NCI-H1694 (cell line): ENCODE results near the gene TLNRD1.

Experiments
- DNase-seq: peaks from one replicate; lab custom pipeline; 2025; lab: John Stamatoyannopoulos, UW

Gene TLNRD1

DNA sequence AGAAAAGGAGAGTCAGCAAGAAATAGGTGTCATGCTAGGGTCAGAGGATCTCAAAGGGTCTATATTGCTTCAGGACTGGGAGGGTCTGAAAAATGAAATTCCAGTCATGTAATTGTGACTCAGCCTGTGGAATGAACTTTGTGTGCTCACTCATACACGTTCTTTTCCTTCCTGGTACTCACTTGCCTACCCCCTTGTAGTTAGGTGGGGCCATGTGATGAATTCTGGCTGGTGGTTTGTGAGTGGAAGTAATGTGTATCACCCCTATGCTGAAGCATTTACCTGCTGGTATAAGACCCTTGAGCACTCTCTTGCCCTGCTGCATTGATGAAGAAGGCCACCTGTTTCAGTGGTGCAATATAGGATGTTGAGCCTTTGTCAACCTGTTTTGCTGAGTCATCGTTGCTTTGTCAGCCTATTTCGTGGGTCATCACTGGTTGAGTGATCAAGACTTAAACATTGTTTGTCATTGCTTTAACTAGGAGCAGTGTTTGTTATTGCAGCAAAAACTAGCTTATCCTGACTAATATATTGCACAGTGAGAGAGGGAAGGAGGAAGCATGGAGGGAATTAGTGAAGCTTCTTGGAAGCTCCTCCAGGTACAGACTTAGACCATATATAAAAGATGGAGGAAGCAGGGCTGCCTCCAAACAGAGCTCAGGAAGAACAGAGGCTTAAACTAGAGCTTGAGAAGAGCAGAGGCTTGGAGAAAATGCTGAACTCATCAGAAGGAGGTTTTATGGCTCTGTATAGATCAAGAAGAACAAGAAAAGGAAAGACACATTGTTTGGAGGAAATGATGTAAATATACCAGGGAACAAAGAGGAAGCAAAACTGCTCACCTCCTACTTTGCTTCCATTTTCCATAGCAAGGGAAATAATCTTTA lies 28.9 kb downstream of the TLNRD1 start:
- no peak for DNase-seq

DNA sequence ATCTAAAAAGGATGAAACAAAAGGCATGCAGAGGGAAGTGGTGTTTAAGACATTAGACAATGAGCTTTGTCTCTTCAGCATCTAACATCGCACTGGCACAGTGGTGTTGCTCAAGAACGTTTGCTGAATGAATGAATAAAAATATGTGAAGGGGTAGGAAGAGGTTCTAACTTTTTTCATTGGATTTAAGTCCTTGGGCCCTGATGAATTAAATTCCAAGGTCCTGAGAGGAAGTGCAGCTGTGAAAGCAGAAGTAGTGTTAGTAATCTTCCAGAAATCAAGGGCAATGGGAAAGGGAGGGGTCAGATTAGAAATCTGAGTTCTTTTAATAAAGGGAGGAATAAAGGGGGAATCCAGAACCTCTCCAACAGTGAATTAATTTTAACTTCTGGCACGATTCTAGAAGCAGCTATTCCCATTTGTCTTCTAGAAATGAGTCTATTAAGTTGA lies 29.6 kb downstream of the TLNRD1 start:
- no peak for DNase-seq

DNA sequence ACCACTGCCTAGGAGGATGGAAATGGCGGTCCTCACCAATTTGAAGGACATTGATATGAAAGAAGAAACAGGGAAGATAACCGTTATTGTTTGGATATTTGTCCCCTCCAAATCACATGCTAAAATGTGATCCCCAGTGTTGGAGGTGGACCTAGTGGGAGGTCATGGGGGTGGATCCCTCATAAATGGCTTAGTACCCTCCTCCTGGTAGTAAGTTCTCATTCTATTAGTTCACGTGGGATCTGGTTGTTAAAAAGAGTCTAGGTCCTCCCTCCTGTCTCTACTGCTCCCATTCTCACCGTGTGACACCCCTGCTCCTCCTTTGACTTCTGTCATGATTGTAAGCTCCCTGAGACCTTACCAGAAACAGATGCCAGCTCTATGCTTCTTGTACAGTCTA lies 30.5 kb downstream of the TLNRD1 start:
- no peak for DNase-seq

DNA sequence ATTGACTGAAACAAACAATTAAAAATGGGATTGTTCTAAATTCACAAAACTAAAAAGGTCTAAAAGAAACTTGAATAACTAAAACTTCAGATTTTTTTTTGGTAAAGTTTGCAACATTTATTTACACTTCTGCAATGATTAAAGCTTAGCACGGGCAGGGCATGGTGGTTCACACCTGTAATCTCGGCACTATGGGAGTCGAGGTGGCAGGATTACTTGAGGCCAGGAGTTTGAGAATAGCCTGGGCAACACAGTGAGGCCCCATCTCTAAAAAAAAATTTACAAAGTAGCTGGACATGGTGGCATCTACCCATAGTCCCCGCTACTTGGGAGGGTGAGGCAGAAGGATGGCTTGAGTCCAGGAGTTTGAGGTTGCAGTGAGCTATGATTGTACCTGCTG lies 31.6 kb downstream of the TLNRD1 start:
- DNase-seq = no peak

DNA sequence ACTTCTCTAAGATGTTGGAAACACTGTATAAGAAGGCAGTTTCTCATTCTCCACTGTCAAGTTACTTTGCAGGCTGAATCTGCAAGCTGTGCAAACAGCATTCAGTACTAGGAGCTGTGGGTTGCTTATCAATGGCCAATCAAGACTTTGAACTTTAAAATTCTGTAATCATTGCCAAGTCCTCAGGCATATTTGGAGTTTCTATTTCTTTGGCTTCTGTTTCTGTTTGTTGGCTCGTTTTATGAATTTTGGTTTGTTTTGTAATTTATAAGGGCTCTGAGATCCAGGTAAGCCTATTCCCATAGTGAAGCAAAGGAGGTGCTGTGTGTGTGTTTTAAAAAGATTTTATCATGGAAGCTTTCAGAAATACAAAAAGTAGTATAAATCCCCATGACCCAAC lies 32.1 kb downstream of the TLNRD1 start:
- DNase-seq = no peak

DNA sequence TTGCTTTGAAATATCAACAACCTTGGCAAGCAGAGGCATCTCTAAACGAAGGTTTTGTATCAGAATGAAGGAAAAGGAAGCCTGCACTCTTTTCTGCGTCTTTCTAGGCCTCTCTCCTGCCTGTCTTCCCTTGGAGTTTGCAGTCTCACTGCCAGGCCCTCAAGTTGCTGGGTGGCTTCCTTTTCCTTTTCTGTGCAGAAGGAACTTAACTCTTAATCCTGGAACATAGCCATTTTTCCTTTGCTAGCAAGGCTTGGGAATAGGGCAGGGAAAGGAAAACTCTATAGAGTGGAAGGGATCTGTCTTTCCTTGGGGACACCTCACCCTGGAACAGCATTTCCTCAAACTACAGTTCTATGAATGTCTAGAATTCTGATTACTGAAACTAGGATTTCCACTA lies 32.8 kb downstream of the TLNRD1 start:
- DNase-seq = no peak

DNA sequence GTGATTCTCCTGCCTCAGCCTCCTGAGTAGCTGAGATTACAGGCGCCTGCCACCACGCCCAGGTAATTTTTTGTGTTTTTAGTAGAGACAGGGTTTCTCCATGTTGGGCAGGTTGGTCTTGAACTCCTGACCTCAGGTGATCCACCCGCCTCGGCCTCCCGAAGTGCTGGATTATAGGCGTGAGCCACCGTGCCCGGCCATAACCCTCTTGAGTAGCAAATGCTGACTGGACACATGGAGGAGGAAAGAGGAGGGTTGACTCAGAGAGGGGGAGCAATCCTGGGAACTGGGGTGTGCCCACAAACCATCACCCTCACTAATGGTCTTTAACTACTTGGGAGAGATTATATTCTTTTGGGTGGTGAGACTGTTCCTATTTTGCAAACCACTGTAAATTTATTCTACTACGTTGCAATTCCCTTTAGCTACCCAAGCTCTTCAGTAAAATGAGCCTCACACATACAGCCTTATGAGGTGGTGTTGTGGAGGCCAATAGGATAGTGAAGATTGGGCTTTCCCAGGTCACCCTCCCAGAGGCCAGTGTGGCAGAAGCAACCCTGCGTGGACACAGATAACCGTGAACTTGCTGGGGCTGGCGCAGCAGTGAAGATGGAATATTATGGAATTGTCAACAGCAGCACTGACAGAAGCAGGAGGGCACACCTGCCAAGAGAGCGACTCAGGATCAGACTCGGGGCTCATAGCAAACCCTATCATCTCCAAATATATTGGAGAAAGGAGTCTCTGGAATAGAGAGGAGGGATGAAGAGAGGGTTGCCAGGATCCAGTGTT lies 37.4 kb downstream of the TLNRD1 start:
- no peak for DNase-seq

DNA sequence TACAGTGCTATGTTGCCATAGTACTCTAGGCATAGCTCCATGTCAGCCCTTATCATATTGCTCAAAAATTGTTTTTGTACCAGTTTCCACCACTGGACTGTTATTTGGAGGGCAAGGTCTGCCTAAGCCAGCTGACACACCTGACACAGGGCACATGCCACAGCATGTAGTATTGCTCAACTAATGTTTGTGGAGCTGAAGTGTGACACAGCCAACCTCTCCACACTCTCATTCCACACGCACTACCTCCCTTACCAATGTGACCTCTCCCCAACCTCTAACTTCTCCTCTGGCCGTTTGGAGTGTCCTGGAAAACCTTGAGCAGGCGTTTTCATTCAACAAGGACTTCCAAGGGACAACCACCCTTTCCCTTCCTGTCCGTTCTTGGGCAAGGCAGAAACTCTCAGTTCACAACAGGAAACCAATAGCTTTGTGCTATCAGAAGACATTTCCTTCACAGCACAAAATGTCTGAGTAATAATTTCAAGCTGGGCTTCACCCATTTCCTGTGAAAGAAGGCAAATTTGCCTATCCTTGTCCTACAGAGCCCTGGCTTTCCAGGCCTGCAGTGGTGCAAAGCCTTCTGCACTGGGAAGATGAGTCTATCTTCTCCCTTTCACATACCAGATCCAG lies 38.4 kb downstream of the TLNRD1 start:
- DNase-seq = no peak

DNA sequence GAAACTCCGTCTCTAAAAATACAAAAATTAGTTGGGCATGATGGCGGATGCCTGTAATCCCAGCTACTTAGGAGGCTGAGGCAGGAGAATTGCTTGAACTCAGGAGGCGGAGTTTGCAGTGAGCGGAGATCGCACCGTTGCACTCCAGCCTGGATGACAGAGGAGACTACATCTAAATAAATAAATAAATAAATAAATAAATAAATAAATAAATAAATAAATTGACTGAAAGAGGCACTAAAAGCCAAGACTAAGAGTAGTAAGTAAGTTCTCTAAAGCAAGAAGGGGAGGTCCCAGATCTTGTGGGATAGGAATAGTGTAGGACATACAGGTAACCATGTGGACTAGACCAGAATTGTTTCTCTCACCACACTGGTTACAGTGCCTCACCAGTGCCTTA lies 40.0 kb downstream of the TLNRD1 start:
- no peak for DNase-seq

DNA sequence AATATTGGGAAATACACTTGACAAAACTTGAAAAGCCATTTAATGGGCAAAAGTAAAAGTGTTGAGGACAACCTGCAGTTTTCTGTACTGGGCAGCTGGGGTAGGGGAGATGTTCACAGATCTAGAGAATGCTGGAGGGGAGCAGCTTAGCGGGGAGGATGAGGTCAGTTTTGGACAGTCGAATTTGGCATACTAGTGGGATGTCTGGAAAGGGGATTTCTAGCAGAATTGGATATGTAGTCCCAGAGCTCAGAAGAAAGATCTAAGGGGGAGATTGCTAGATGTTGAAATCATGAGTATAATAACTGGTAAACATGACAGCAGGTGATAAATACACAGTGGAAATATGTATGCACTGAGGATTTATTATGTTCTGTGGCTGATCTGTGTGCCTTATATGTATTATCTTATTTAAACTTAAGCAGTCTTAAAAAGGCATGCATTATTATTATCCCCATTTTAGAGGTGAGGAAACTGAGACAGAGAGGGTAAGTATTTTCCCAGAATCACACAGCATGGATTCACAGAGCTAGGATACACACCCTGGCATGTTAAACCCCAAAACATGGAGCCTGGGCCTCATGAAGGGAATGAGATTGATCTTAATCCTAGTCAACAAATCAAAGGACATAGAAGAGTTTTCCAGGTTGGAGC lies 42.7 kb downstream of the TLNRD1 start:
- no peak for DNase-seq

DNA sequence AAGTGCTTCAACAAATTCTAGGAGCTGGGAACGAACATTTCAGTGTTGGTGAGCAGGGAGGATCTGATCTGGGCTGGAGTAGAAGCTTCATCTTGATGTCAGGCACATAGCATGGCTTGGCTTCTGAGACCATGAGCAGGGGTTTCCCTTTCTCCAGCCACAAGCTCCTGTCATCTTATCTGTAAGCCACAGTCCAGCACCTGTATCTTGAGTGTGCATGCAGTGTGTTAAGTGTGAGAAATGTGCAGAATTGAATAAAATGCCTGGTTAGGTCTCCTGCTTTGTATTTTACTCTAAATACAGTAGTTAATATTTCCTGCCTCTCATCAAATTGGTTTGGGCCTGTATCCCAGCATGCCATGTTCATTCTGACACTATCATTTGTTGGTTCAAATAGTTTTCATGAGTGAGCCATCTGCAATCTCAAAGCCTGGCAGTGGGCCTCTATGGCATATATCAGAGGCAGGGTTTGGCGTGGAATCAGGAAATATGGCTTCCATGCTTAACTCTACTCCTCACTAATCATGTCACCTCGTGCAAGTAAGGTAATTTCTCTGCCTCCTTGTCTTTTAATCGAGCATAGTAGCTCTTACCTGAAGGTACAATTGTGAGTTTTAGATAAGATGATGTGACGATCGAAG lies 43.3 kb downstream of the TLNRD1 start:
- no peak for DNase-seq

DNA sequence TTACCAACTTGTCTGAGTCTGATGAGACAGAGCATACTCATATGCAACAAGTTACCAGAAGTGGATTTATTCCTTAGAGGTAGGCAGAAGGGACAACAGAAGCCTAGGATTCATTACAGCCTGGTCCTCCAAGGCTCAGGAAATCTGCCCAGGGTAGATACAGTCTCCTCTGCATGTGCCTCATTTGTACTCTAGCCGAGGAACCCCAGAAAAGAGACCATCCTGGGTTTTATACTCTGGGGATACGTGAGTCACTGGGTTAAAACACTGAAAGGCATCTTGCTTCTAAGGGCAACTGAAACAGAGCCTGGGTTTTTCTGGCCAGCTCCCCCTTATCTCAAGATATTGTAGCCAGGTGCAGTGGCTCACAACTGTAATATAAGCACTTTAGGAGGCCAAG lies 45.6 kb downstream of the TLNRD1 start:
- no peak for DNase-seq

DNA sequence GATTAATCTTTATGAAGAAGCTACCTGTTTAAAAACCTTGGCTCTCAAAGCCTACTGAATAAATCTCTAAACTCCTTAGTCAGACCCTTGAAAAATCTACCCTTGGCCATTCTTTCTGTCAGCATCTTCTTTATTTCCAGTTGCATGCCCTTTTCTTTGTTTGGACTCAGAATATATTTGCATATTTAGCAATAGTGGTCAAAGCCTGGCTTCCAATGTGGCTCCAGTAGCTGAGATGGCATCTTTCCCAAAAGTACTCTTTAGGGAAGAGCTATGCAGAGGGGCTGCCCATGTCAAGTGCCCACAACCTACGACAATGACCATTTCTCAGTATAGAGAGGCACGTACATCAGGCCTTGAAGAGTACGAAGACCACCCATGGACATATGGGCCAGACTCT lies 47.2 kb downstream of the TLNRD1 start:
- no peak for DNase-seq

DNA sequence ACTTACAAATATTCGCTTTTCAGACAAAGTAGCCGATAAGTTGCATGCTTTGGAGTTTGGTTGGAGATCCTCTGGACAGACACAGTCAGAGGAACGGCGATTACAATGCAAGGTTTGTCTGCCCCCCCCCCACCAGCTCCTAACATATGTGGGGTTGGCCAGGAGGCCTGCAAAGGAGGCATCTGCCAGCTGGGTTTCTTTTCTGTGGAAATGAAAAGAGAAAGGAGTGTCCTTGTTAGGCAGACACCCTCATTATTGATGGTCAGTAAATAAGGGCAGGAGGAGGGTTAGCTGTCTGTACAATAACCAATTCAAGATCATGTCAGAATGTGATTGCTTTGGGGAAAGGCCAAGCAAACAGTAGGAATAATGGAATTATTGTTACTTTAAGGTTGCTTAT lies 49.1 kb downstream of the TLNRD1 start:
- DNase-seq = no peak

DNA sequence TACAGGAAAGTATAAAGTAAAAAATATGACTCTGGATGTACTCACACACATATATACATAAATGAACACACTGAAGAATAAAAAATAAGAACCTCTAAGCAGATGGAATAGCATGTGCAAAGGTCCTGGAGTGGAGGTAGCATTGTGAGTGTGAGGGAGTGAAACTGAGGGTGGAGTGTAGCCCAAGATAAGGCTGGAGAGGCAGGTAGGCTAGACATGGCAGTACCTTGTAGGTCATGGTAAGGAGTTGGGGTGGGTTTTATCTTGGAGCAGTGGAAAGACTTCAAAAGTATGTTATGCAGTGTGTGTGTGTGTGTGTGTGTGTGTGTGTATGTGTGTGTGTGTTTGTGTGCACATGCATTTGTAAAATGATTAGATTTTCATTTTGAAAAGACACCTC lies 49.5 kb downstream of the TLNRD1 start:
- no peak for DNase-seq

DNA sequence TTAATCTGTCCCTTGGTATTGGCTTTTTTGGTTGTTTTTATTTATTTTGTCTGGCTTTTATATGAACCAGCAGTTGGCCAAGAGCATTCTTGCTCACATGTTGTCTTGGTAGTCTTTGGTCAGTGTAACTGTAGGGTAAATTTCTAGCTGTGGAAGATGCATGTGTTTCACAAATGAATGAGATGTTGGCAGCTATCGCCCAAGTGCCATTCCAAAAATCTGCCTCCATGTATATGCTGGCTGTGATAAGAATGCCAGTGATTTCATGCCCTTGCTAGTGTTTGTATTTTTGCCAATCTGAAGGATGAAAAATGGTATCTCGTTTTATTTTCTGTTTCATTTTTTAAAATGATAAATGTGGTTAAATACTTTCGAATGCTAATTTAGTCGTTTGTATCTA lies 50.1 kb downstream of the TLNRD1 start:
- DNase-seq = no peak

DNA sequence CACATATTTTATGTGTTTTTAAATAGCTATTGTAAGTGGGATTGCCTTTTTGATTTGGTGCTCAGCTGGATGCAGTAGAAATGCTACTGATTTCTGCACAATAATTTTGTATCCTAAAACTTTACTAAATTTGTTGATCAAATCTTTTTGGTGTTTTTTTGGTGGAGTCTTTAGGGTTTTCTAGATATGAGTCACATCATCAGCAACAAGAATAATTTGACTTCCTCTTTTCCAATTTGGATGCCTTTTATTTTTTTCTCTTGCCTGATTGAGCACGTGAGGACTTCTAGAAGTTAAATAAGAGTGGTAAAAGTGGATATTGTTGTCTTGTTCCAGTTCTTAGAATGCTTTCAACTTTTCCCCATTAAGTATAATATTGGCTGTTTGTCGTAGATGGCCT lies 51.3 kb downstream of the TLNRD1 start:
- no peak for DNase-seq

DNA sequence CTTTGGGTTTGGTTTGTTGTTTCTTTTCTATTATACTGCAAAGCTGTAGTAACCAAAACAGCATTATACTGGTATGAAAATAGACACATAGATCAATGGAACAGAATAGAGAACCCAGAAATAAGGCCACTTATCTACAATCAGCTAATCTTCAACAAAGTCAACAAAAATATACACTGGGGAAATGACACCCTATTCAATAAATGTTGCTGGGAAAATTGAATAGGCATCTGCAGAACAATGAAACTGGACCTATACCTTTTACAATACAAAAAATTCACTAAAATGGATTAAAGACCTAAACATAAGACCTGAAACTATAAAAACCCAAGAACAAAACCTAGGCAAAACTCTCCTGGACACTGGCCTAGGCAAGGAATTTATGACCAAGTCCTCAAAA lies 52.9 kb downstream of the TLNRD1 start:
- DNase-seq = no peak

DNA sequence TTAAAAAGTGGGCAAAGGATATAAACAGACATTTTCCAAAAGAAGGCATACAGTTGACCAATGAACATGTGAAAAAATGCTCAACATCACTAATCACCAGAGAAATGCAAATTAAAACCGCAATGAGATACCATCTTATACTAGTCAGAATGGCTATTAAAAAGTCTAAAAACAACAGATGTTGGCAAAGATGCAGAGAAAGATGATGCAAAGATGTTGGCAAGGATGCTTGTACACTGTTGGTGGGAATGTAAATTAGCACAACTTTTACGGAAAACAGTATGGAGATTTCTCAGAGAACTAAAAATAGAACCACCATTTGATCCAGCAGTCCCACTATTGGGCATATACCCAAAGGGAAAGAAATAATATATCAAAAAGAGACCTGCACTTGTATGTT lies 53.5 kb downstream of the TLNRD1 start:
- no peak for DNase-seq
